ENCODE results near the gene HOPX.

- no peak for TF ChIP-seq JUNB (IDR thresholded peaks at IDR 0.05; ENCODE audit: unreplicated experiment)
- TF ChIP-seq CTCF (conservative IDR thresholded peaks at IDR 0.05; ENCODE audit: low read depth in 2 of 2): no peak
- TF ChIP-seq POLR2AphosphoS5 (IDR thresholded peaks at IDR 0.05; ENCODE audit: low read depth): no peak
- TF ChIP-seq CREB1 (CRISPR knock-in tag; IDR thresholded peaks at IDR 0.05; ENCODE audit: low read depth): no peak
- TF ChIP-seq ETS1 (IDR thresholded peaks at IDR 0.05): no peak
- TF ChIP-seq EZH2 (IDR thresholded peaks at IDR 0.05; ENCODE audit: low read depth, unreplicated experiment): no peak
- no peak for TF ChIP-seq REST (IDR thresholded peaks at IDR 0.05; ENCODE audit: unreplicated experiment)
- no peak for TF ChIP-seq ZNF331 (CRISPR knock-in tag; IDR thresholded peaks at IDR 0.05; ENCODE audit: low read depth)
- TF ChIP-seq EZH2phosphoT487 (IDR thresholded peaks at IDR 0.05; ENCODE audit: unreplicated experiment): no peak
- TF ChIP-seq NANOG (IDR thresholded peaks at IDR 0.05; ENCODE audit: borderline replicate concordance): no peak
Observed at GRCh38 chr4:56689201-56689969, 8.3 kb upstream of the HOPX start.
